K562 (cell line): ENCODE data around the gene HPS3. TPM values are rescaled to one million over a fixed set of nuclear protein-coding genes. Genes with fewer than 3 reads are reported as not detected.

Source experiments
- ATAC-seq: fragments of 200-7000 bp; cut with Tn5 transposase; 3 replicates; pipeline ENCODE4 v1.9.1; 2020; ENCODE audit warnings: moderate library complexity
- BruUV-seq: library from RNA; stranded (reverse); fragments of 400-500 nt; replicated peaks from 2 replicates; lab custom pipeline; 2021; lab: Mats Ljungman, UMichigan
- CTCF ChIA-PET: fragments of 300-600 bp; formaldehyde crosslinking; extraction: SDS; loops from one replicate; lab custom pipeline; 2021; ENCODE audit warnings: low intra/inter-chr PET ratio; lab: Yijun Ruan, JAX
- POLR2A ChIA-PET: fragments of 300-600, 350-650 bp; sonication (Branson Sonifier 250); formaldehyde crosslinking; extraction: SDS; loops from one replicate; lab custom pipeline; 2021; ENCODE audit warnings: antibody characterized with exemption, inconsistent platforms; lab: Yijun Ruan, JAX
- DNase-seq, 4 experiments: peaks; one replicate each; pipeline versions ENCODE4 v3.0.0 to v3.0.0-alpha.2; 2011 to 2018; ENCODE audit warnings: low spot score in 3 of 4, mixed read lengths in 3 of 4; ENCODE audit errors: extremely low read depth in 1 of 4
- FAIRE-seq: peaks from 2 replicates; lab custom pipeline; 2011; peaks lifted over from hg19 to GRCh38; lab: Jason Lieb, UNC
- H2AFZ ChIP-seq: 2 replicates; pipeline ENCODE4 v1.6.0; 2011; ENCODE audit warnings: low read depth, low read length, control low read depth, inconsistent platforms
- H3K27ac ChIP-seq: fragments of 200-600 bp; 3 replicates; pipeline ENCODE4 v1.8.0; 2011; ENCODE audit warnings: low read depth, mild to moderate bottlenecking, control low read depth, inconsistent platforms, low read length, moderate library complexity, mixed read lengths; ENCODE audit errors: extremely low read depth
- H3K27me3 ChIP-seq, 2 experiments: fragments of 300-600 bp in 1 of 2; 2 replicates in 1 of 2; 3 replicates in 1 of 2; pipeline versions ENCODE4 v1.6.0 to v1.8.0; 2011; ENCODE audit warnings: inconsistent platforms in 2 of 2, low read length in 2 of 2, mild to moderate bottlenecking in 1 of 2, mixed read lengths in 1 of 2, moderate library complexity in 1 of 2; ENCODE audit not compliant: control insufficient read depth in 2 of 2, insufficient read depth in 2 of 2
- H3K36me3 ChIP-seq: fragments of 300-600 bp; 3 replicates; pipeline ENCODE4 v1.8.0; 2011; ENCODE audit warnings: mild to moderate bottlenecking, low read length, inconsistent platforms; ENCODE audit not compliant: control insufficient read depth, insufficient read depth
- H3K4me1 ChIP-seq, 2 experiments: fragments of 200-600 bp in 1 of 2; replicated peaks in 1 of 2; 2 replicates in 1 of 2; 3 replicates in 1 of 2; pipeline versions ENCODE4 v1.5.1 to v1.8.0; 2011; ENCODE audit warnings: inconsistent platforms in 2 of 2, low read length in 2 of 2, mild to moderate bottlenecking in 1 of 2, mixed read lengths in 1 of 2, moderate library complexity in 1 of 2; ENCODE audit not compliant: control insufficient read depth in 2 of 2, insufficient read depth in 2 of 2
- H3K4me2 ChIP-seq: 2 replicates; pipeline ENCODE4 v1.6.1; 2011; ENCODE audit warnings: low read length, control low read depth, inconsistent platforms, mixed read lengths; ENCODE audit not compliant: insufficient read depth
- H3K4me3 ChIP-seq: fragments of 200-600 bp; sonication (generic), shearing (Covaris generic); 2 replicates; pipeline ENCODE4 v1.5.1; 2016; ENCODE audit warnings: control low read depth, inconsistent platforms
- H3K79me2 ChIP-seq: fragments of 200-600 bp; 3 replicates; pipeline ENCODE4 v1.8.0; 2011; ENCODE audit warnings: low read length, inconsistent platforms; ENCODE audit not compliant: control insufficient read depth, insufficient read depth
- H3K9ac ChIP-seq, 2 experiments: 2 replicates each; pipeline versions ENCODE4 v1.6.0 to v1.6.1; 2011; ENCODE audit warnings: low read depth in 2 of 2, low read length in 2 of 2, control low read depth in 1 of 2, inconsistent platforms in 1 of 2, mild to moderate bottlenecking in 1 of 2, mixed read lengths in 1 of 2; ENCODE audit not compliant: insufficient read depth in 1 of 2
- H3K9me1 ChIP-seq: one replicate; pipeline ENCODE4 v1.6.0; 2011; ENCODE audit warnings: inconsistent platforms, mild to moderate bottlenecking, low read length, moderate library complexity; ENCODE audit not compliant: control insufficient read depth, insufficient read depth
- H3K9me3 ChIP-seq: replicated peaks from 2 replicates; pipeline ENCODE4 v1.5.1; 2011; ENCODE audit warnings: low read depth, low read length, inconsistent platforms; ENCODE audit not compliant: control insufficient read depth, insufficient read depth
- H4K20me1 ChIP-seq: replicated peaks from 2 replicates; pipeline ENCODE4 v1.6.1; 2011; ENCODE audit warnings: low read length, inconsistent platforms, mixed read lengths; ENCODE audit not compliant: control insufficient read depth, insufficient read depth
- BACH1 ChIP-seq: fragments of 200-800 bp; sonication (Bioruptor generic); IDR thresholded peaks from 2 replicates; pipeline ENCODE4 v1.6.1; 2016; ENCODE audit warnings: missing genetic modification characterization, missing compliant biosample characterization
- CBX8 ChIP-seq: fragments of 200-600 bp; sonication (generic); IDR thresholded peaks from 2 replicates; pipeline ENCODE4 v1.6.1; 2012; ENCODE audit warnings: borderline replicate concordance, mixed run types, low read depth, mild to moderate bottlenecking, moderate library complexity, mixed read lengths, low read length, control low read depth, inconsistent platforms; ENCODE audit not compliant: poor library complexity, severe bottlenecking; ENCODE audit errors: extremely low read depth
- CC2D1A ChIP-seq: fragments of 450-650 bp; IDR thresholded peaks from 2 replicates; pipeline ENCODE4 v1.6.1; 2017; ENCODE audit warnings: mild to moderate bottlenecking
- FOXM1 ChIP-seq, 2 experiments: fragments of 450-650 bp in 1 of 2; sonication (generic) in 1 of 2; formaldehyde crosslinking in 1 of 2; IDR thresholded peaks; 2 replicates each; pipeline versions ENCODE4 v1.6.1 to v1.9.0; 2017 to 2022; ENCODE audit warnings: low read depth in 2 of 2, mild to moderate bottlenecking in 2 of 2, missing genetic modification reagents in 1 of 2, moderate library complexity in 1 of 2
- KLF1 ChIP-seq: fragments of 450-650 bp; IDR thresholded peaks from 2 replicates; pipeline ENCODE4 v1.6.1; 2016; ENCODE audit warnings: missing genetic modification characterization, missing compliant biosample characterization
- MCM3 ChIP-seq: fragments of 450-650 bp; IDR thresholded peaks from 2 replicates; pipeline ENCODE4 v1.6.1; 2016
- MGA ChIP-seq: fragments of 450-650 bp; IDR thresholded peaks from 2 replicates; pipeline ENCODE4 v1.6.1; 2016; ENCODE audit warnings: mild to moderate bottlenecking, moderate library complexity
- MIER1 ChIP-seq: fragments of 450-650 bp; IDR thresholded peaks from 2 replicates; pipeline ENCODE4 v1.6.1; 2016; ENCODE audit warnings: antibody characterized with exemption, mild to moderate bottlenecking, low read depth
- THAP7 ChIP-seq: fragments of 250-450 bp; sonication (Bioruptor Pico); IDR thresholded peaks from 2 replicates; pipeline ENCODE4 v1.5.0; 2021
- ZBTB7A ChIP-seq: IDR thresholded peaks from 2 replicates; pipeline ENCODE4 v1.6.1; 2011; ENCODE audit warnings: low read depth, mild to moderate bottlenecking, low read length, moderate library complexity, borderline replicate concordance; ENCODE audit not compliant: control insufficient read depth
- ZNF239 ChIP-seq: fragments of 250-450 bp; sonication (Bioruptor Pico); IDR thresholded peaks from 2 replicates; pipeline ENCODE4 v1.4.0; 2020; ENCODE audit warnings: mild to moderate bottlenecking
- WGBS: fragments of 100-300 bp; shearing (Covaris generic); methylation state at CpG from one replicate; pipeline ENCODE4 v1.1.6; 2016; ENCODE audit warnings: low coverage, mixed read lengths; ENCODE audit not compliant: insufficient coverage; ENCODE audit errors: missing lambda C conversion rate; 5-methylcytosine and 5-hydroxymethylcytosine counted together
- in situ Hi-C: fragments of 300-500 bp; cut with MboI; formaldehyde crosslinking; loops from 4 replicates; pipeline ENCODE4 v1.15.0; 2018; ENCODE audit warnings: inconsistent platforms, mixed read lengths
- intact Hi-C: fragments of 100-400 bp; cut with micrococcal nuclease; formaldehyde crosslinking; loops from 2 replicates; pipeline ENCODE4 v1.14.2; 2022
- polyA plus RNA-seq, 8 experiments: library from polyadenylated mRNA; depleted of rRNA in 4 of 8; stranded (reverse) in 5 of 8; unstranded in 3 of 8; fragments of >200 nt; fragmentation: Nextera tagmentation in 2 of 8; fragmentation: Illumina TruSeq in 1 of 8; extraction: Ambion mirVana in 2 of 8; extraction: Trizol in 1 of 8; gene quantifications; 2 replicates each; pipeline versions ENCODE4 v1.2.1 to v1.2.3, GENCODE V29; 2011 to 2014; ENCODE audit warnings: inconsistent platforms in 1 of 8, missing spikeins in 1 of 8
- total RNA-seq, 7 experiments: library from RNA; depleted of rRNA in 6 of 7; stranded (reverse); fragments of >200 nt in 6 of 7; fragmentation: Illumina TruSeq in 2 of 7; extraction: Trizol in 2 of 7; gene quantifications; 2 replicates each; pipeline versions ENCODE4 v1.2.1 to v1.2.3, GENCODE V29; 2011 to 2021; ENCODE audit warnings: low replicate concordance in 1 of 7

HPS3 gene
- total and polyA plus RNA-seq, 9 of the 15 experiments (the other 6 are each of a cell fraction or from before 2014, with no cell fraction given): 1.2 to 11.3 (median 7.6) TPM

GRCh38 chr3:149150436-149150835, 21.0 kb downstream of the HPS3 start:
- H3K4me1 ChIP-seq: peaks cover 0 to 7% of the 10 kb centered on the region in 2 experiments; a peak in 4 of 5 replicates
- H3K27ac ChIP-seq: no peak overlapping the region
- intact Hi-C loops: no loop called here
- no peaks in the 10 kb centered on the region for H3K27me3 ChIP-seq
- 81% methylated on average over 6 of the region's 6 CpGs for WGBS
- no peaks in the 10 kb centered on the region for H3K79me2 ChIP-seq
- ChIA-PET POLR2A (no interaction called here), CTCF (no interaction called here)
- H3K9me3 ChIP-seq: no peaks in the 10 kb centered on the region
- no peaks in the 10 kb centered on the region for H3K9me1 ChIP-seq
- no TSS peak for BruUV-seq
- no peak for FAIRE-seq
- ATAC-seq: no peak
- peaks cover 6% of the 10 kb centered on the region for H4K20me1 ChIP-seq
- no peak for DNase-seq
- in situ Hi-C loops: no loop called here
- H3K4me3 ChIP-seq: no peak overlapping the region
- no peak overlapping the region for H2AFZ ChIP-seq
- H3K36me3 ChIP-seq: peaks cover 6% of the 10 kb centered on the region; the same call in 1 of the 3 replicates
- no peak overlapping the region for H3K9ac ChIP-seq
- H3K4me2 ChIP-seq: no peak overlapping the region
- no peak for TF ChIP-seq CBX8
- no peak for TF ChIP-seq BACH1
- no peak for TF ChIP-seq MGA
- no peak for TF ChIP-seq THAP7 (CRISPR knock-in tag)
- no peak for TF ChIP-seq CC2D1A
- no peak for TF ChIP-seq FOXM1 (IDR thresholded peaks at IDR 0.05; ENCODE audit: low read depth)
- TF ChIP-seq FOXM1 (CRISPR knock-in tag; IDR thresholded peaks at IDR 0.05; ENCODE audit: low read depth): no peak
- no peak for TF ChIP-seq MIER1
- no peak for TF ChIP-seq KLF1 (tag)
- no peak for TF ChIP-seq ZBTB7A
- no peak for TF ChIP-seq MCM3
- TF ChIP-seq ZNF239: no peak
